SK-N-SH treated with all-trans-retinoic acid at 6 μM for 48 hours (cell line): ENCODE data around the gene THOC2.

Experiments used
- ARNTL ChIP-seq: fragments of 450-650 bp; formaldehyde crosslinking; IDR thresholded peaks from 2 replicates; pipeline ENCODE4 v1.5.0; 2020; ENCODE audit warnings: low read depth, mild to moderate bottlenecking, moderate library complexity, borderline replicate concordance
- RARB ChIP-seq: fragments of 250-450 bp; sonication (Bioruptor Pico); IDR thresholded peaks from 2 replicates; pipeline ENCODE4 v1.8.0; 2021; ENCODE audit warnings: mild to moderate bottlenecking, moderate library complexity
- TCF4 ChIP-seq: fragments of 250-450 bp; sonication (Bioruptor Pico); IDR thresholded peaks from 2 replicates; pipeline ENCODE4 v1.8.0; 2021; ENCODE audit warnings: mild to moderate bottlenecking, moderate library complexity, borderline replicate concordance
- TOX ChIP-seq: fragments of 250-450 bp; sonication (Bioruptor Pico); IDR thresholded peaks from 2 replicates; pipeline ENCODE4 v1.8.0; 2021; ENCODE audit warnings: mild to moderate bottlenecking, moderate library complexity, borderline replicate concordance
- ZFP30 ChIP-seq: fragments of 450-650 bp; formaldehyde crosslinking; IDR thresholded peaks from 2 replicates; pipeline ENCODE4 v1.5.0; 2022; ENCODE audit warnings: mild to moderate bottlenecking, moderate library complexity
- TF ChIP-seq, protein P1 (sequence below): fragments of 250-450 bp; sonication (Bioruptor Pico); IDR thresholded peaks from 2 replicates; pipeline ENCODE4 v1.8.0; 2021; ENCODE audit warnings: low read depth, mild to moderate bottlenecking, moderate library complexity, borderline replicate concordance

DNA sequence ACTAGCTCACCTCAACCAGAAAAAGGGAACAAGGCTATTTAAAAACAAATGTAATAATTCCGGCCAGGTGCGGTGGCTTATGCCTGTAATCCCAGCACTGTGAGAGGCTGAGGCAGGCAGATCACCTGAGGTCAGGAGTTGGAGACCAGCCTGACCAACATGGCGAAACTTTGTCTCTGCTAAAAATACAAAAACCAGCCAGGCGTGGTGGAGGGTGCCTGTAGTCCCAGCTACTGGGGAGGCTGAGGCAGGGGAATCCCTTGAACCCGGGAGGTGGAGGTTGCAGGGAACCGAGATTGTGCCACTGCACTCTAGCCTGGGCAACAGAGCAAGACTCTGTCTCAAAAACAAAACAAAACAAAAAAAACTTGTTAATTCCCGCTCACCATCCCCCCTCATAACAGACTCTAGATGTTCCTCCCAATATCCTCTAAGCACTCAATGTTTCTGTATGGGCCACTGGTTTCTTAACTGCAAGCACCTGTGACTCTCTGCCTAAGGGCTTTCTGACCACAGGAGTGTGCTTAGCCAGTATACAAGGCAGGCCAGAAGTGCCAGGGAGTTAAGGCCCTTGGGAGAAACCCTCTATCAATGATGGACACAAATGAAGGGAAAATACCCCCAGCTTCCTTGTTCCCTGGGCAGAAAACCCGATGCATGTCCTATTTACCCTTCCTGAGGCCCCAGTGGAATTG, 21.0 kb upstream of the THOC2 start:
- TF ChIP-seq ARNTL (CRISPR knock-in tag) (no peak), ZFP30 (CRISPR knock-in tag) (no peak), RARB (CRISPR knock-in tag) (no peak), TCF4 (CRISPR knock-in tag) (no peak), TOX (no peak)
- TF ChIP-seq, protein P1, sequence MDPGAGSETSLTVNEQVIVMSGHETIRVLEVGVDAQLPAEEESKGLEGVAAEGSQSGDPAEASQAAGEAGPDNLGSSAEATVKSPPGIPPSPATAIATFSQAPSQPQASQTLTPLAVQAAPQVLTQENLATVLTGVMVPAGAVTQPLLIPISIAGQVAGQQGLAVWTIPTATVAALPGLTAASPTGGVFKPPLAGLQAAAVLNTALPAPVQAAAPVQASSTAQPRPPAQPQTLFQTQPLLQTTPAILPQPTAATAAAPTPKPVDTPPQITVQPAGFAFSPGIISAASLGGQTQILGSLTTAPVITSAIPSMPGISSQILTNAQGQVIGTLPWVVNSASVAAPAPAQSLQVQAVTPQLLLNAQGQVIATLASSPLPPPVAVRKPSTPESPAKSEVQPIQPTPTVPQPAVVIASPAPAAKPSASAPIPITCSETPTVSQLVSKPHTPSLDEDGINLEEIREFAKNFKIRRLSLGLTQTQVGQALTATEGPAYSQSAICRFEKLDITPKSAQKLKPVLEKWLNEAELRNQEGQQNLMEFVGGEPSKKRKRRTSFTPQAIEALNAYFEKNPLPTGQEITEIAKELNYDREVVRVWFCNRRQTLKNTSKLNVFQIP (CRISPR knock-in tag): no peak
